Kidney epithelial cell (primary cell): Measurements from ENCODE around the gene HERPUD2. TPM values are rescaled to one million over a fixed set of nuclear protein-coding genes. Genes with fewer than 3 reads are reported as not detected.

ENCODE experiments used
- DNase-seq: peaks from one replicate; pipeline ENCODE4 v3.0.0-alpha.2; 2010; ENCODE audit warnings: low read depth
- H3K27me3 ChIP-seq: 2 replicates; pipeline ENCODE4 v1.6.0; 2011; ENCODE audit warnings: low read length; ENCODE audit not compliant: control insufficient read depth, insufficient read depth
- H3K36me3 ChIP-seq: 2 replicates; pipeline ENCODE4 v1.5.1; 2011; ENCODE audit warnings: low read length; ENCODE audit not compliant: control insufficient read depth, insufficient read depth
- H3K4me3 ChIP-seq: 2 replicates; pipeline ENCODE4 v1.5.1; 2011; ENCODE audit warnings: low read depth, mild to moderate bottlenecking, control low read depth, low read length
- CTCF ChIP-seq: IDR thresholded peaks from 2 replicates; pipeline ENCODE4 v1.5.1; 2011; ENCODE audit warnings: mild to moderate bottlenecking, moderate library complexity, low read length, control low read depth, inconsistent platforms; ENCODE audit not compliant: insufficient read depth, poor library complexity, severe bottlenecking
- total RNA-seq: library from RNA; depleted of rRNA; stranded (reverse); fragments of >200 nt; gene quantifications from 2 replicates; pipeline ENCODE4 v1.2.3, GENCODE V29; 2015

Gene HERPUD2
- total RNA-seq, 1 donor from 2014 or later, result 29.4 TPM

GRCh38 chr7:35718047-35718446 is 23.1 kb upstream of the HERPUD2 start:
- Histone ChIP-seq H3K4me3 (no peak overlapping the region), H3K27me3 (no peaks in the 10 kb centered on the region), H3K36me3 (no peaks in the 10 kb centered on the region)
- no peak for DNase-seq
- no peak for TF ChIP-seq CTCF

- H3K36me3 ChIP-seq, result no peaks in the 10 kb centered on the region
- no peak for DNase-seq
- H3K4me3 ChIP-seq, result no peak overlapping the region
- no peak for TF ChIP-seq CTCF
- no peaks in the 10 kb centered on the region for H3K27me3 ChIP-seq
These were observed 22.6 kb upstream of the HERPUD2 start for GRCh38 chr7:35717516-35717915.

GRCh38 chr7:35717013-35717412 is 22.1 kb upstream of the HERPUD2 start:
- no peak for DNase-seq
- no peak for TF ChIP-seq CTCF
- H3K36me3 ChIP-seq, result no peaks in the 10 kb centered on the region
- H3K27me3 ChIP-seq, result no peaks in the 10 kb centered on the region
- H3K4me3 ChIP-seq, result no peak overlapping the region

GRCh38 chr7:35716038-35716803 is 21.3 kb upstream of the HERPUD2 start:
- Histone ChIP-seq H3K4me3 (no peak overlapping the region), H3K36me3 (no peaks in the 10 kb centered on the region), H3K27me3 (no peaks in the 10 kb centered on the region)
- no peak for DNase-seq
- TF ChIP-seq CTCF, result no peak

GRCh38 chr7:35714862-35715261 is 19.9 kb upstream of the HERPUD2 start:
- H3K36me3 ChIP-seq, result no peaks in the 10 kb centered on the region
- H3K27me3 ChIP-seq, result no peaks in the 10 kb centered on the region
- TF ChIP-seq CTCF, result no peak
- no peak overlapping the region for H3K4me3 ChIP-seq
- DNase-seq, result no peak

- DNase-seq, result no peak
- Histone ChIP-seq H3K36me3 (no peaks in the 10 kb centered on the region), H3K27me3 (no peaks in the 10 kb centered on the region), H3K4me3 (no peak overlapping the region)
- no peak for TF ChIP-seq CTCF
These were observed 19.5 kb upstream of the HERPUD2 start for GRCh38 chr7:35714407-35714806.
